Skeletal muscle tissue (tissue), 4 donors: ENCODE results near the gene DNAJA2. TPM values are rescaled to one million over a fixed set of nuclear protein-coding genes. Genes with fewer than 3 reads are reported as not detected.
"Not testable (repeated sequence)": the region's sequence is repeated elsewhere in the genome, so short reads cannot be mapped to it uniquely, and the experiment has no call there.

Experiments used
- H3K27ac ChIP-seq: one replicate; pipeline ENCODE4 v1.7.0; 2013; ENCODE audit warnings: mild to moderate bottlenecking, low read depth, low read length, inconsistent platforms
- H3K27me3 ChIP-seq, 3 donors: one replicate each; pipeline ENCODE4 v1.7.0; 2013; ENCODE audit warnings: low read length in 3 of 3; ENCODE audit not compliant: control insufficient read depth in 3 of 3, insufficient read depth in 3 of 3
- H3K36me3 ChIP-seq, 3 donors: one replicate each; pipeline ENCODE4 v1.7.0; 2013; ENCODE audit warnings: low read length in 3 of 3; ENCODE audit not compliant: control insufficient read depth in 3 of 3, insufficient read depth in 3 of 3
- H3K4me1 ChIP-seq, 3 donors: one replicate each; pipeline ENCODE4 v1.7.0; 2013; ENCODE audit warnings: low read length in 3 of 3, mild to moderate bottlenecking in 3 of 3; ENCODE audit not compliant: control insufficient read depth in 3 of 3, insufficient read depth in 3 of 3
- H3K4me3 ChIP-seq, 3 donors: one replicate each; pipeline ENCODE4 v1.7.0; 2013; ENCODE audit warnings: low read length in 3 of 3
- H3K9ac ChIP-seq, 3 donors: one replicate each; pipeline ENCODE4 v1.7.0; 2013; ENCODE audit warnings: low read length in 3 of 3, mild to moderate bottlenecking in 3 of 3, moderate library complexity in 2 of 3, low read depth in 1 of 3
- H3K9me3 ChIP-seq, 3 donors: one replicate each; pipeline ENCODE4 v1.7.0; 2013; ENCODE audit warnings: low read length in 3 of 3; ENCODE audit not compliant: control insufficient read depth in 3 of 3
- total RNA-seq: library from RNA; depleted of rRNA; stranded (reverse); fragments of >200 nt; gene quantifications from one replicate; pipeline ENCODE4 v1.2.3, GENCODE V29; 2014
- donor health status: Osteomylitis.

The DNAJA2 gene
- total RNA-seq, 1 donor from 2014 or later: 44.9 TPM

- peaks cover 10 to 13% (median 12%) of the 10 kb centered on the region in 3 donors for H3K4me1 ChIP-seq
- H3K9me3 ChIP-seq: no peaks in the 10 kb centered on the region
- H3K27ac ChIP-seq: peak overlapping the region; percentile 15
- no peak overlapping the region for H3K4me3 ChIP-seq
- H3K27me3 ChIP-seq: no peaks in the 10 kb centered on the region
- peaks cover 47 to 75% (median 66%) of the 10 kb centered on the region in 3 donors for H3K36me3 ChIP-seq
- H3K9ac ChIP-seq: no peak overlapping the region
Observed at GRCh38 chr16:46961373-46962353, 11.8 kb downstream of the DNAJA2 start.

DNA sequence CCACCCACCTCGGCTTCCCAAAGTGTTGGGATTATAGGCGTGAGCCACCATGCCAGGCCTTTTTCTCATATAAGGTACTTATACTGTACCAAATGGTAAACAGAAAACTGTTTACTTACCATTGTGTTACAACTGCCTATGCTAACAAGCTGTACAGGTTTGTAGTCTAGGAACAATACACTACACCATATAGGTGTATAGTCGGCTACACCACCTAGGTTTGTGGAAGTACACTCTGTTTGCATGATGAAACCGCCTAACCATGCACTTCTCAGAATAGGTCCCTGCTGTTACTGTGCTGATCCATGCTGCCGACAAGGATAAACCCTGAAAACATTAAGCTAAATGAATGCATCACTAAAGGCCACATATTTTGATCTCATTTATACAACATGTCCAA lies 18.9 kb downstream of the DNAJA2 start:
- H3K36me3 ChIP-seq: peaks cover 25 to 44% (median 43%) of the 10 kb centered on the region in 3 donors
- no peak overlapping the region for H3K9ac ChIP-seq
- no peak overlapping the region for H3K4me3 ChIP-seq
- no peaks in the 10 kb centered on the region for H3K9me3 ChIP-seq
- H3K27ac ChIP-seq: no peak overlapping the region
- no peaks in the 10 kb centered on the region for H3K27me3 ChIP-seq
- no peaks in the 10 kb centered on the region for H3K4me1 ChIP-seq

- Histone ChIP-seq H3K9me3 (no peaks in the 10 kb centered on the region), H3K27me3 (no peaks in the 10 kb centered on the region), H3K27ac (no peak overlapping the region), H3K36me3 (peaks cover 4 to 7% (median 6%) of the 10 kb centered on the region in 3 donors), H3K4me1 (peaks cover 0 to 6% (median 5%) of the 10 kb centered on the region in 3 donors), H3K4me3 (no peak overlapping the region), H3K9ac (no peak overlapping the region)
Observed at GRCh38 chr16:46950009-46950408, 23.5 kb downstream of the DNAJA2 start.

GRCh38 chr16:46949241-46949892 lies 24.1 kb downstream of the DNAJA2 start:
- Histone ChIP-seq H3K36me3 (peaks cover 0 to 2% (median 0%) of the 10 kb centered on the region in 3 donors), H3K4me3 (no peak overlapping the region), H3K9me3 (no peaks in the 10 kb centered on the region), H3K4me1 (peaks cover 0 to 6% (median 5%) of the 10 kb centered on the region in 3 donors), H3K9ac (no peak overlapping the region), H3K27ac (no peak overlapping the region), H3K27me3 (no peaks in the 10 kb centered on the region)

GRCh38 chr16:46948548-46949166 lies 24.8 kb downstream of the DNAJA2 start:
- H3K9me3 ChIP-seq: no peaks in the 10 kb centered on the region
- H3K4me1 ChIP-seq: peaks cover 0 to 6% (median 5%) of the 10 kb centered on the region in 3 donors
- H3K4me3 ChIP-seq: no peak overlapping the region
- H3K27me3 ChIP-seq: no peaks in the 10 kb centered on the region
- no peaks in the 10 kb centered on the region for H3K36me3 ChIP-seq
- H3K9ac ChIP-seq: no peak overlapping the region
- H3K27ac ChIP-seq: no peak overlapping the region

- Histone ChIP-seq H3K4me1 (peaks cover 0 to 6% (median 5%) of the 10 kb centered on the region in 3 donors), H3K27ac (no peak overlapping the region), H3K9ac (no peak overlapping the region), H3K4me3 (no peak overlapping the region), H3K27me3 (no peaks in the 10 kb centered on the region), H3K36me3 (no peaks in the 10 kb centered on the region), H3K9me3 (no peaks in the 10 kb centered on the region)
Observed at GRCh38 chr16:46947900-46948547, 25.4 kb downstream of the DNAJA2 start.

DNA sequence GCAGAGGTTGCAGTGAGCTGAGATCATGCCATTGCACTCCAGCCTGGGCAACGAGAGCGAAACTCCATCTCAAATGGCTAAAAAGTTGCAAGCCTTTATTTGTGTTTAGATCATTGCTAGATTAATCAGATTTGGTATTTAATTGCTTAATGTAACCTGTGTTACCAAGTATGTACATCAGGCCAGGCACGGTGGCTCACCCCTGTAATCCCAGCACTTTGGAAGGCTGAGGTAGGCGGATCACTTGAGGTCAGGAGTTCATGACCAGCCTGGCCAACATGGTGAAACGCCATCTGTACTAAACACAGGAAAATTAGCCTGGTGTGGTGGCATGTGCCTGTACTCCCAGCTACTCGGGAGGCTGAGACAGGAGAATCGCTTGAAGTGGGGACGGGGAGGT lies 28.8 kb downstream of the DNAJA2 start:
- H3K27ac ChIP-seq, H3K27me3 ChIP-seq, H3K9me3 ChIP-seq, H3K4me3 ChIP-seq, H3K36me3 ChIP-seq, H3K4me1 ChIP-seq, H3K9ac ChIP-seq: not testable (repeated sequence)

DNA sequence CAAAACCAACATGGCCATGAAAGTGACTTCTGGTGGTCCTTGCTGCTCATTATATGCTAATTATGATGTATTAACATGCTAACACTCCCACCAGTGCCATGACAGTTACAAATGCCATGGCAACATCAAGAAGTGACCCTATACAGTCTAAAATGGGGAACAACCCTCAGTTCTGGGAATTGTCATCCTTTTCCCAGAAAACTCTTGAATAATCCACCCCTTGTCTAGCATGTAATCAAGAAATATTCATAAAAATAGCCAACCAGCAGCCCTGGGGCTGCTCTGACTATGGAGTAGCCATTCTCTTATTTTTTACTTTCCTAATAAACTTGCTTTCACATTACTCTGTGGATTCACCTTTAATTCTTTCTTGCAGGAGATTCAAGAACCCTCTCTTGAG lies 35.9 kb downstream of the DNAJA2 start:
- Histone ChIP-seq H3K4me3 (no peak overlapping the region), H3K36me3 (no peaks in the 10 kb centered on the region), H3K9ac (no peak overlapping the region), H3K4me1 (no peaks in the 10 kb centered on the region), H3K27ac (no peak overlapping the region), H3K27me3 (no peaks in the 10 kb centered on the region), H3K9me3 (no peaks in the 10 kb centered on the region)

DNA sequence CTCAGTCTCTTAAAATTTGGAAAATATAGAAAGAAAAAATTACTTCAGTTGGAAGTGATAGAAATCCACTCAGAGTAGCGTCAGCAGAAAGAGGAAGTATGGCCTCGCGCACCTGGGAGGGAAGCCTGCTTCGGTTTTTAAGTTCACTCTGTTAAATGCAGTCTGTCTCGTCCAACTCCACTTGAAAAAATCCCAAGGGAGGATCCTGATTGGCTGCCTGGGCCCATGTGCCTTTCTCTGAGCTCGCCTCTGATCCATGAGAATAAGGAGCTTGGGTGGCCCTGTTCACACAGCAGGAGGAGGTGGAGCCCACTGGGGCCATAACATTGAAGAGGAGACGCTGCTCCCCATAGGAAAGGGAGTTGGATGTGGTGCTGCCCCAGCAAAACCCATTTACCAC lies 40.7 kb downstream of the DNAJA2 start:
- H3K4me1 ChIP-seq: peaks cover 7 to 11% (median 9%) of the 10 kb centered on the region in 3 donors
- H3K36me3 ChIP-seq: peaks cover 11 to 15% (median 14%) of the 10 kb centered on the region in 3 donors
- no peak overlapping the region for H3K4me3 ChIP-seq
- no peaks in the 10 kb centered on the region for H3K27me3 ChIP-seq
- no peak overlapping the region for H3K9ac ChIP-seq
- no peak overlapping the region for H3K27ac ChIP-seq
- H3K9me3 ChIP-seq: no peaks in the 10 kb centered on the region
